LNCAP (cell line): Measurements from ENCODE around the gene THBS1.

Experiments used
- CTCF ChIP-seq: fragments of 450-650 bp; IDR thresholded peaks from 2 replicates; pipeline ENCODE4 v1.5.1; 2017; ENCODE audit warnings: mild to moderate bottlenecking

THBS1 gene

GRCh38 chr15:39580485-39581241 is at the start of gene THBS1:
Gene THBS1 (plus strand): TSS chr15:39581079. CDS start chr15:39581858, 779 bp downstream.
- TF ChIP-seq CTCF = no peak

- TF ChIP-seq CTCF = no peak
Observed at GRCh38 chr15:39534996-39535395, 45.9 kb upstream of the THBS1 start.

GRCh38 chr15:39535466-39535865 is 45.4 kb upstream of the THBS1 start:
- TF ChIP-seq CTCF = no peak

GRCh38 chr15:39538936-39539335 is 41.9 kb upstream of the THBS1 start:
- no peak for TF ChIP-seq CTCF

GRCh38 chr15:39539466-39539865 is 41.4 kb upstream of the THBS1 start:
- TF ChIP-seq CTCF = no peak

- no peak for TF ChIP-seq CTCF
Observed at GRCh38 chr15:39539973-39540558, 40.8 kb upstream of the THBS1 start.

- TF ChIP-seq CTCF = no peak
Observed at GRCh38 chr15:39542385-39543065, 38.4 kb upstream of the THBS1 start.
